ENCODE data around the gene RHBDF1.

Gene RHBDF1

DNA sequence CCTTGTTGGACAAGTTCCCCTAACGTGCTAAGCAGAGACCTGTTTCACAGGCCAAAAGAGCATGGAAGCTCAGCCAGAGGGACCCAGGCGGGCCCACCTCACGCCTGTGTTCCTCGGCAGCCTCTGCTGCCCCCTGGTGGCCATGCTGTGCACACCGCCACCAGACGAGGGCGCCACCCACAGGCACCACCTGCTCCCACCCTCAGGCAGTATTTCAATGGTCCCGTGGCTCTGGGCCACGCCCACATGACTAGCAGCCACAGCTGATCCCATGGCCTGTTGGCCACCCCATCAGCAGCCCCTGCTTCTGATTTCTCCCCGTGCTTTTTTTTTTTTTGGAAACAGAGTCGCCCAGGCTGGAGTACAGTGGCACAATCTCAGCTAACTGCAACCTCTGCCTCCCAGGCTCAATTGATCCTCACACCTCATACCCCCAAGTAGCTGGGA is 24.5 kb upstream of the RHBDF1 start:
- in situ Hi-C loops (cut with HindIII; ENCODE audit: low sequenced_read_pairs), result no loop called here

GRCh38 chr16:94918-95265 is 22.5 kb upstream of the RHBDF1 start:
- in situ Hi-C loops (cut with HindIII; ENCODE audit: low sequenced_read_pairs), result no loop called here

GRCh38 chr16:92431-93339 is 20.3 kb upstream of the RHBDF1 start:
- in situ Hi-C loops (cut with HindIII; ENCODE audit: low sequenced_read_pairs), result no loop called here

GRCh38 chr16:91484-91883 is 19.1 kb upstream of the RHBDF1 start:
- in situ Hi-C loops (cut with HindIII; ENCODE audit: low sequenced_read_pairs), result no loop called here

DNA sequence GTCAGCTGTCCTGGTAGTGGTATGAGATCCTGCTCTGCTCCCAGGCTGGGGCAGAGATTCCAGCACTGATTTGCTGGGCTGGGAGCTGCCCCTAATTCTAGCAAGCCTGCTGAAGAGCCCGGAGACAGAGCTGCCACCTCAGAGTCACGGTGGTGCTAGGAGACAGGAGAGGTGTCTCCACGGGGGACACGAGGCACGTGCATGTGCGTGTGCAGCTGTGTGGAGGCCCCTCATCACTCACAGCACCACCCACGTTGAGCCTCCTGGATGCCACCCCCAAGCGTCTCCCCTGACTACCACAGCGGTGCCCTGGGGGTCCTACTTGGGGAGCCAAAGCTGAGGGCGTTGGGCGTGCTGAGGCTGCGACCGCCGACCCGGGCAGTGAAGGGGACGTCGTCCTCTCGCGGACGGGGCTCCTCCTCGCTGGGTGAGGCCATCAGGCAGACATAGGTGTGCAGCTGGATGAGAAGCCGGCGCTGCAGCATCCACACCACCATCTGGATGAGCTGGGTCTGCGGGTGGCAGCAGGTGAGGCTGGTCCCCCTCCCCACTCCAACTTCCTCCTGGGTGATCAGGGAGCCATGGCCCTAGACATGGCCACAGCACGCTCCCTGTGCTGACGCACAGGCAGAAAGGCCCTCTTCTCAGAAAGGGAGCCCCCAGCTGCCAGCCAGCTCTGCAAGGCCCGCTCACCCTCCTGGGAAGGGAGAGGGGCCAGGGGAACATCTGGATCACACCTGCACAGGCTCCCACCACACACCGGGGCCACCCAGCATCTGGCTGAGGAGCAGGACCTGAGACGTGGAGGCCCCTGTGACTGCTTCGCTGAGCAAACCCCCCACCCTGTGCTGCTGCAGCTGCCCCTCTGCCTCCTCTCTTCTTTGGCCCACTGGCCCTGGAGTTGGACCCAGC is 17.2 kb upstream of the RHBDF1 start:
- in situ Hi-C loops (cut with HindIII; ENCODE audit: low sequenced_read_pairs), result no loop called here

DNA sequence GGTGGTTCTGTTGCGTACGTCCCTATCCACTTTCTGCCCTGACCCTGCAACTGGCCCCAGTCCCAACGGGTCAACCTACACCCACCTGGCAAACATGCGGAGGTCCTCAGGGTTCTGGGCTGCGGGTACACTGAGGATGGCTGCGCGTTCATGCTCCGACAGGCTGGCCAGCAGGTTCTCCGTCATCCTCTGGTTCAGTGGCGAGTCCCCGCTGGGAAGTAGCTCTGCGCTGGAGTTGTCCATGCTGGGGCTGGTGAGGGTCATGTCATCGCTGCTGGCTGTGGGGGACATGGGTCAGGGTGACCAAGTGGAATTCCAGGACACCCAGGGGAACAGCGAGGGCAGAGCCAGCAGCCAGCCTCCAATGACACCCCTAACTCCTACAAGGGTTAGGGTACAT is 16.2 kb upstream of the RHBDF1 start:
- in situ Hi-C loops (cut with HindIII; ENCODE audit: low sequenced_read_pairs), result no loop called here

GRCh38 chr16:86483-86952 is 14.1 kb upstream of the RHBDF1 start:
- in situ Hi-C loops (cut with HindIII; ENCODE audit: low sequenced_read_pairs), result no loop called here

- in situ Hi-C loops (cut with HindIII; ENCODE audit: low sequenced_read_pairs), result no loop called here
Observed at GRCh38 chr16:85865-86264, 13.4 kb upstream of the RHBDF1 start.

- in situ Hi-C loops (cut with HindIII; ENCODE audit: low sequenced_read_pairs), result no loop called here
Observed at GRCh38 chr16:85407-85782, 13.0 kb upstream of the RHBDF1 start.

- in situ Hi-C loops (cut with HindIII; ENCODE audit: low sequenced_read_pairs), result no loop called here
Observed at GRCh38 chr16:84718-85406, 12.4 kb upstream of the RHBDF1 start.

- in situ Hi-C loops (cut with HindIII; ENCODE audit: low sequenced_read_pairs), result no loop called here
Observed at GRCh38 chr16:83781-84615, 11.6 kb upstream of the RHBDF1 start.

GRCh38 chr16:83060-83603 is 10.7 kb upstream of the RHBDF1 start:
- in situ Hi-C loops (cut with HindIII; ENCODE audit: low sequenced_read_pairs), result no loop called here

DNA sequence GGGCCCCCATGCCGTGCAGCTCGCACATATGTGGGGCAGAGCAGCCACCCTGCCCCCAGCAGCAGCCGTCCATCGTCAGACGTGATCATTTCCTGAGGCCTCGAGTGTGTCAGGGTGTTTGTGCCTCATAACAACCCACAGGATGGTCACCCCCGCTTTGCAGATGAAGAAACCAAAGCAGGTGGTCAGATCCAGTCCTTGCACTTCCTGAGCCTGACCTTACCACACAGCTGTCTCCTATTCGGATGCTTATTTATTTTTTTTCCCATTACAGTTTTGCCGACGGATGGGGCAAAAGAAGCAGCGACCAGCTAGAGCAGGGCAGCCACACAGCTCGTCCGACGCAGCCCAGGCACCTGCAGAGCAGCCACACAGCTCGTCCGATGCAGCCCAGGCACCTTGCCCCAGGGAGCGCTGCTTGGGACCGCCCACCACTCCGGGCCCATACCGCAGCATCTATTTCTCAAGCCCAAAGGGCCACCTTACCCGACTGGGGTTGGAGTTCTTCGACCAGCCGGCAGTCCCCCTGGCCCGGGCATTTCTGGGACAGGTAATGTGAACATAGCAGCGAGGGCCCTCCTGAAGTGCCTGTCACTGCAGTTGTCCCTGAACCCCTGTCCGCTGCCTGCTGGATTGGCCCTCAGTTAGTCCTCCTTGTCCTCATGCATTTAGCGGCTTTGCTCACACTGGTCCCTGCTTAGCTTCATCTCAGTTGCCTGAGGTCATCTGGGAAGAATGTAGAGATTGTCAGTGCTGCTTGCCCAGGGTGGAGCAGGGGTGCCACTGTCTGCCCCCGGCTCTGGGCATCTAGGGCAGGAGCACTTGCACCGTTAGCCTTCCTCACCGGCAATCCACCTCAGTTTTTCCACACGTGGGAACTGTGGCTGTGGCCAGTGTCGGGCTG is 7.0 kb upstream of the RHBDF1 start:
- in situ Hi-C loops (cut with HindIII; ENCODE audit: low sequenced_read_pairs), result no loop called here

GRCh38 chr16:78444-79150 is 6.2 kb upstream of the RHBDF1 start:
- in situ Hi-C loops (cut with HindIII; ENCODE audit: low sequenced_read_pairs), result no loop called here

DNA sequence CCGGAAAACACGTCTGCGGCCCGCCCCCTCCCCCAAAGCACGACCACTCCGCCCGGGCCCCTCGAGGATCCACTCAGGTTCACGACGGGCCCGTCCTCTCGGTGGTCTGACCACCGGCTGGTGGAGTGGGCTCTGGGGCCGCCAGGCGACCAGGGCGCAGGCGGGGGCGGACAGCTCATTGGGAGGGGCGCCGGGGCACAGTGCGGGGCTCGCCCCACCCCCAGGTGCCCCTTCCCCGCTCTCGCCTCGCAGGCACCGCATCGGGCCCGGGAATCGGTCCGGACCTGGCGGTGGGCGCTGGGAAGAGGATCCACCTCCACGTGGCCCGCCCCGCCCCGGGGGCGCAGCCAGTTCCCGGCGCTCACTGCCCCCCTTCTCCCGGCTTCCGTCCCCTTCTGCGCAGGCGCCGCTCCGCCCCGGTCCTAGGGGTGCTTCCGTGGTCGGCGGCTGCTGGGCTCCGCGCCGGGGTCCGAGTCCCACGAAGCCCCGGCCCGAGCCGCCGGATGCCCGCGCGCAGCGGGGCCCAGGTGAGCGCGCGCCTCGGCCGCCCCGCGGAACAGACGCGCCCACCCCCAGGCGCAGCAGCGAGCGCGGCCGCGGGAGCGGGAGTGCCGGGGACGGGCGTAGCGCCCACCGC is 5.5 kb upstream of the RHBDF1 start, which contains the start of gene MPG:
Gene MPG (plus strand): TSS at position 419 of the 637 bp plus-strand sequence. CDS start 85 bp downstream, at position 504.
- in situ Hi-C loops (cut with HindIII; ENCODE audit: low sequenced_read_pairs), result no loop called here

- in situ Hi-C loops (cut with HindIII; ENCODE audit: low sequenced_read_pairs), result no loop called here
Observed at GRCh38 chr16:77273-77806, 4.9 kb upstream of the RHBDF1 start.

DNA sequence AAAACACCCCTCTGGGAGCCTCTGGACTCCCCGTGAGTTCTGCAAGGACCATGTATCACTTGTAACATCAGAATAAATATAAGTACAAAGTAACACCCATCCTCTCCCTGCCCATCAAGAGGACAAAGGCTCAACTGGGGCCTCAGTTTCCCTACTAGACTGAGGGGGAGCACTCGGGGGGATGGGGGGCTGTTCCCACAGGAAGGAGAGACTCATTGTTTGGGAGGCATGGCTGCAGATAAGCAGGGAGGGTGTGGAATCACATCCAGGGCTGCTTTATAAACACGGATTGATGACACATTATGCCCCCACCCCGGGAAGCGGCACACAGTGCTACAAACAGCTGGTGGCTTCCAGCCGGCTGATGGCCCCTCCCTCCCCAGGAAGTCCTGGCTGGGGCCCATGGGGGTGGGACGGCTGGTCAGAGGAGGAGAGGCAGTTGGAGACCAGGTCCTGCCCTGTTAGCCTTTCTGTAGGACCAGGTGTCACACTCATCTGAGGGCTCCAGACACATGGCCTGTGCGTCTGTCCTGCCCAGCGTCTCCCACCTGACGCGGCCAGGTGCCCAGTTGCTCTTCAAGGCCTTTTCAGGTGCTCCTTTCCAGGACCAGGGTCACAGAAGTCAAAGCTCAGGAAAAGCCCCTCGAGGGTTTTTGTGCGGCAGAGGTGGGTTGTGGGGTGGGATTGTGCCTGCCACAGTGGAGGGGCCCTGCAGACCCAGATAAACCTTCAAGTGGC is 4.3 kb upstream of the RHBDF1 start:
- in situ Hi-C loops (cut with HindIII; ENCODE audit: low sequenced_read_pairs), result no loop called here

Data from endothelial cell of hepatic sinusoid (primary cell).